ENCODE measurements around the gene EOLA1.
"Not testable (repeated sequence)": the region's sequence is repeated elsewhere in the genome, so short reads cannot be mapped to it uniquely, and the experiment has no call there.

DNA sequence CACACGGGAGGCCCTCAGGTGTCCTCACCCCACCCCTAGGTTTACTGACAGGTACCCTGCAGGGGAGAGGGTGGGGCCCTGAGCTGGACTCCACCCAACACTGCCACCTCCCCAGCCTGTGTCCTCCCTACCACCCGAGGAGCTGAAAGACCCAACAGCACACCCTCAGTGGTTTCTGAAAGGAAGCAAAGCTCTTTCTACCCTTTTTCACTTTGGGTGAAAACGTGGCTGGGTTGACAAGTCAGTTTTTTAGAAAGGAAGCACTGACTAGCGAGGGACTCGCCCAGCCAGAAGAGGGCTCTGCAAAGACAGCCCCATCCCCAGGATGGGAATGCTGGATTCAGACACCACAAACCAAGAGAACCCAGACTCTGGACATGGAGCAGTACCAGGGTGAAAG lies 37.9 kb upstream of the EOLA1 start:
- not testable (repeated sequence) for TF ChIP-seq POLR2A (IDR thresholded peaks at IDR 0.05)
- TF ChIP-seq, protein P1, sequence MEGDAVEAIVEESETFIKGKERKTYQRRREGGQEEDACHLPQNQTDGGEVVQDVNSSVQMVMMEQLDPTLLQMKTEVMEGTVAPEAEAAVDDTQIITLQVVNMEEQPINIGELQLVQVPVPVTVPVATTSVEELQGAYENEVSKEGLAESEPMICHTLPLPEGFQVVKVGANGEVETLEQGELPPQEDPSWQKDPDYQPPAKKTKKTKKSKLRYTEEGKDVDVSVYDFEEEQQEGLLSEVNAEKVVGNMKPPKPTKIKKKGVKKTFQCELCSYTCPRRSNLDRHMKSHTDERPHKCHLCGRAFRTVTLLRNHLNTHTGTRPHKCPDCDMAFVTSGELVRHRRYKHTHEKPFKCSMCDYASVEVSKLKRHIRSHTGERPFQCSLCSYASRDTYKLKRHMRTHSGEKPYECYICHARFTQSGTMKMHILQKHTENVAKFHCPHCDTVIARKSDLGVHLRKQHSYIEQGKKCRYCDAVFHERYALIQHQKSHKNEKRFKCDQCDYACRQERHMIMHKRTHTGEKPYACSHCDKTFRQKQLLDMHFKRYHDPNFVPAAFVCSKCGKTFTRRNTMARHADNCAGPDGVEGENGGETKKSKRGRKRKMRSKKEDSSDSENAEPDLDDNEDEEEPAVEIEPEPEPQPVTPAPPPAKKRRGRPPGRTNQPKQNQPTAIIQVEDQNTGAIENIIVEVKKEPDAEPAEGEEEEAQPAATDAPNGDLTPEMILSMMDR (IDR thresholded peaks at IDR 0.05) = not testable (repeated sequence)
